ENCODE results near the gene DEDD. TPM values are rescaled to one million over a fixed set of nuclear protein-coding genes. Genes with fewer than 3 reads are reported as not detected.

DEDD gene
- total and polyA plus RNA-seq, 2 of the 4 experiments (the other 2 are of a cell fraction), result 40.2 to 47.9 TPM

- POLR2A ChIA-PET (ENCODE audit: unreplicated experiment), result no interaction called here
Observed at GRCh38 chr1:161099090-161099802, 33.2 kb downstream of the DEDD start.

More at GRCh38 chr1:161099090-161099802, 33.2 kb downstream of the DEDD start:
- in situ Hi-C loops (cut with MboI; ENCODE audit: low sequenced_read_pairs), result loop anchor here (5.0 kb wide), 1 partner anchor 102 kb away; no protein-coding TSS in a partner anchor
- H4K91ac ChIP-seq (ENCODE audit: insufficient read depth, low read depth, low read length), result no peak overlapping the region
- H3K27ac ChIP-seq (ENCODE audit: insufficient read depth, low read length), result no peak overlapping the region
- no peak for ATAC-seq (ENCODE audit: low read depth)
- no peak overlapping the region for H2BK120ac ChIP-seq (ENCODE audit: low read depth, low read length)
- H3K14ac ChIP-seq (replicated peaks; ENCODE audit: low read depth, low read length), result no peak overlapping the region
- no peak overlapping the region for H3K4me3 ChIP-seq (ENCODE audit: insufficient read depth, low read depth, low read length)
- DNase-seq, result no peak
- CTCF ChIA-PET, result interaction anchor here (1.4 to 2.7 kb wide), 4 partner anchors 15 to 102 kb away, joined by 7 to 23 read pairs (median 8); no protein-coding TSS in a partner anchor
- H3K4ac ChIP-seq (ENCODE audit: low read depth, low read length), result no peak overlapping the region
- 90% methylated on average over 2 of the region's 9 CpGs; no CpG with 5 or more reads in 1 of the 2 experiments for WGBS, 2 experiments (ENCODE audit: extremely low coverage in 2 of 2, insufficient read length in 1 of 2)
- H3K9ac ChIP-seq (ENCODE audit: low read depth, low read length), result no peak overlapping the region
- peaks cover 4 to 17% of the 10 kb centered on the region in 2 experiments; a peak in 2 of 4 replicates for H3K79me1 ChIP-seq (ENCODE audit: low read depth in 1 of 2, low read length in 2 of 2)
- H3K18ac ChIP-seq (ENCODE audit: low read depth, low read length), result no peak overlapping the region
- H2BK20ac ChIP-seq (ENCODE audit: low read depth, low read length), result no peak overlapping the region
- no peak overlapping the region for H2AK5ac ChIP-seq (ENCODE audit: low read depth, low read length)
- peak overlapping the region; percentile 68 for H2AK9ac ChIP-seq (replicated peaks; ENCODE audit: low read depth, low read length, poor library complexity)
- no peaks in the 10 kb centered on the region for H3K27me3 ChIP-seq (ENCODE audit: control insufficient read depth, insufficient read depth, low read length)
- no peaks in the 10 kb centered on the region for H3K9me1 ChIP-seq (ENCODE audit: insufficient read depth, low read length)
- no peak overlapping the region for H2BK15ac ChIP-seq (ENCODE audit: low read depth, low read length)
- H3K4me2 ChIP-seq (ENCODE audit: low read depth, low read length), result no peak overlapping the region
- TF ChIP-seq FOS (IDR thresholded peaks at IDR 0.05; ENCODE audit: low read depth, low read length) (no peak), CHD1 (IDR thresholded peaks at IDR 0.05; ENCODE audit: low read depth, low read length) (no peak), NFE2L2 (IDR thresholded peaks at IDR 0.05; ENCODE audit: low read depth, low read length) (no peak), USF2 (IDR thresholded peaks at IDR 0.05; ENCODE audit: low read depth, low read length) (no peak), SMC3 (IDR thresholded peaks at IDR 0.05; ENCODE audit: low read depth, low read length) (no peak), RAD21 (IDR thresholded peaks at IDR 0.05; ENCODE audit: low read length) (no peak), POLR2A (IDR thresholded peaks at IDR 0.05; ENCODE audit: low read depth, low read length) (no peak), CEBPB (IDR thresholded peaks at IDR 0.05; ENCODE audit: low read depth, low read length) (no peak), RCOR1 (IDR thresholded peaks at IDR 0.05; ENCODE audit: insufficient replicate concordance, low read length) (no peak), MAZ (IDR thresholded peaks at IDR 0.05; ENCODE audit: borderline replicate concordance, low read depth, low read length) (no peak), ELK1 (IDR thresholded peaks at IDR 0.05; ENCODE audit: borderline replicate concordance, low read depth, low read length) (no peak), BHLHE40 (IDR thresholded peaks at IDR 0.05; ENCODE audit: low read depth, low read length) (no peak), MXI1 (IDR thresholded peaks at IDR 0.05; ENCODE audit: borderline replicate concordance, low read depth, low read length) (no peak), RFX5 (IDR thresholded peaks at IDR 0.05; ENCODE audit: low read depth, low read length) (no peak)
- no peaks in the 10 kb centered on the region for H3K9me3 ChIP-seq (ENCODE audit: control insufficient read depth, insufficient read depth, low read length)
- no TSS peak for BruUV-seq (replicated peaks)
- no peak overlapping the region for H4K5ac ChIP-seq (ENCODE audit: low read depth, low read length)
- H2AFZ ChIP-seq (replicated peaks; ENCODE audit: low read length, poor library complexity), result no peak overlapping the region
- dilution Hi-C loops (cut with HindIII; ENCODE audit: low sequenced_read_pairs, unreplicated experiment), result no loop called here
- peaks cover 13% of the 10 kb centered on the region for H3K36me3 ChIP-seq (ENCODE audit: control insufficient read depth, insufficient read depth, low read length)
- peaks cover 5% of the 10 kb centered on the region; the same call in 1 of the 2 replicates for H3K4me1 ChIP-seq (ENCODE audit: control insufficient read depth, insufficient read depth, low read length)
- intact Hi-C loops (cut with micrococcal nuclease), result loop anchor here (5.0 kb wide), 1 partner anchor 372 kb away; no protein-coding TSS in a partner anchor
- no peak overlapping the region for H3K23ac ChIP-seq (ENCODE audit: low read depth, low read length)
- H3K56ac ChIP-seq (ENCODE audit: extremely low read depth, insufficient read depth, low read length), result no peak overlapping the region
- H4K8ac ChIP-seq (ENCODE audit: low read depth in 2 of 2, low read length in 2 of 2), result no peak overlapping the region
- H2BK5ac ChIP-seq (ENCODE audit: low read depth, low read length, poor library complexity, severe bottlenecking), result no peak overlapping the region
- peaks cover 24% of the 10 kb centered on the region for H4K20me1 ChIP-seq (ENCODE audit: insufficient read depth, low read length)
